ENCODE data around the gene ARHGEF40. TPM values are rescaled to one million over a fixed set of nuclear protein-coding genes. Genes with fewer than 3 reads are reported as not detected.

Gene ARHGEF40
- polyA plus RNA-seq, 2 of the 4 experiments (the other 2 are of a cell fraction), result 7.8 to 9.6 TPM

DNA sequence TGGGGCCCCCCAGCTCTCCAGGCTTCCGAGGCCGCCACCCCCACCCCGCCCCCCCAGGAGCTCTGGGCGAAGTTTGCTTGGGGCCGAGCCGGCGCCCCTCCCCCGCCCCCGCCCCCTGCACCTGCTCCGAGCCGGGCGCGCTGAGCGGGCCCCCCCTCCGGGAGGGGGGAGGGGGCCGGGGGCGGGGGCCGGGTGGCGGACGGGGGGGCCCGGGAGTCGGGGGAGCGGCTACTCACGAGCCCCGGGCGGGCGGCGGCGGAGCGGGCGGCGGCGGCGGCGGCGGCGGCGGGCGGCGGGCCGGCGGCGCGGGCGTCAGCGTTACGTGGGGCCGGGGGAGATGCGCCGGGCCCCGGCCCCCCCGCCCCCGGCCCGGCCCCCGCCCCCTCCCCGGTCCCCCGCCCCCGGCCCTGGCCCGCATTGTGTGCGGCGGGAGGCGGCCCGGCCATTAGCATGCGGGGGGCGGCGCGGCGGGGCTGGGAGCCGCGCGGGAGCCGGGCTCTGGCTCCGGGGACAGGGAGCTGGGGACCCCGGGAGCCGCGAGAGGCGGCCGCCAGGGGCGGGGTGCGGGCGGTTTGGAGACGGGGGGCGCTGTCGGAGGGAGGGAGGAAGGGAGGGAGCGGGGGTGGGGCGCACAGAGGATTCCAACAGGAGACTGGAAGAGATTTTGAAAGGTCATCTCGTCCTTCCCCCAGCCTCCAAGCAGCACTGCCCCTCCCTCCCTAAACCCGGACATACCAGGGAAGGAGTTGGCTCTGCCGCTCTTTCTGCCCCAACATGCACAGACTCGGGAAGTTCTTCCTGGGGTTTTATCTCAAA is 28.2 kb downstream of the ARHGEF40 start, which contains the start of gene ZNF219:
ZNF219 (minus strand) TSS at position 580 of the 816 bp plus-strand sequence. CDS start 5,064 bp downstream, outside the sequence.
- Histone ChIP-seq H3K27ac (peak within 1 kb of the TSS; percentile 83 to 99), H3K9me3 (no peaks in the 10 kb centered on the region), H3K4me2 (peak within 1 kb of the TSS; percentile 94), H3K4me1 (peaks cover 70% of the 10 kb centered on the region), H3K4me3 (peak within 1 kb of the TSS; percentile 62)
- ATAC-seq, result peak; percentile 47 to 49
- FAIRE-seq, result no peak
- POLR2A ChIA-PET, result interaction anchor here (0.6 to 2.8 kb wide), 2 partner anchors 27 to 30 kb away, joined by 4 to 9 read pairs; no protein-coding TSS in a partner anchor
- CTCF ChIA-PET, result interaction anchor here (1.5 to 13.7 kb wide), 4 partner anchors 10 to 84 kb away, joined by 7 to 369 read pairs (median 203); partner anchors contain the start of gene ARHGEF40
- WGBS (ENCODE audit: missing lambda C conversion rate), result 0% methylated on average over 4 of the region's 90 CpGs
- TF ChIP-seq, protein P1, sequence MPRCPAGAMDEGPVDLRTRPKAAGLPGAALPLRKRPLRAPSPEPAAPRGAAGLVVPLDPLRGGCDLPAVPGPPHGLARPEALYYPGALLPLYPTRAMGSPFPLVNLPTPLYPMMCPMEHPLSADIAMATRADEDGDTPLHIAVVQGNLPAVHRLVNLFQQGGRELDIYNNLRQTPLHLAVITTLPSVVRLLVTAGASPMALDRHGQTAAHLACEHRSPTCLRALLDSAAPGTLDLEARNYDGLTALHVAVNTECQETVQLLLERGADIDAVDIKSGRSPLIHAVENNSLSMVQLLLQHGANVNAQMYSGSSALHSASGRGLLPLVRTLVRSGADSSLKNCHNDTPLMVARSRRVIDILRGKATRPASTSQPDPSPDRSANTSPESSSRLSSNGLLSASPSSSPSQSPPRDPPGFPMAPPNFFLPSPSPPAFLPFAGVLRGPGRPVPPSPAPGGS (IDR thresholded peaks at IDR 0.05), result no peak
- TF ChIP-seq, protein P2, sequence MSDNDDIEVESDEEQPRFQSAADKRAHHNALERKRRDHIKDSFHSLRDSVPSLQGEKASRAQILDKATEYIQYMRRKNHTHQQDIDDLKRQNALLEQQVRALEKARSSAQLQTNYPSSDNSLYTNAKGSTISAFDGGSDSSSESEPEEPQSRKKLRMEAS (IDR thresholded peaks at IDR 0.05), result peak; percentile 42
- TF ChIP-seq JUN (IDR thresholded peaks at IDR 0.05), result peak; percentile 33 to 58; a peak in 1 of 5 replicates
- TF ChIP-seq POLR2A (IDR thresholded peaks at IDR 0.05; ENCODE audit: low read length), result peak; percentile 65
- peak; percentile 57 to 73 for DNase-seq (ENCODE audit: low read depth in 1 of 2, low spot score in 1 of 2)

DNA sequence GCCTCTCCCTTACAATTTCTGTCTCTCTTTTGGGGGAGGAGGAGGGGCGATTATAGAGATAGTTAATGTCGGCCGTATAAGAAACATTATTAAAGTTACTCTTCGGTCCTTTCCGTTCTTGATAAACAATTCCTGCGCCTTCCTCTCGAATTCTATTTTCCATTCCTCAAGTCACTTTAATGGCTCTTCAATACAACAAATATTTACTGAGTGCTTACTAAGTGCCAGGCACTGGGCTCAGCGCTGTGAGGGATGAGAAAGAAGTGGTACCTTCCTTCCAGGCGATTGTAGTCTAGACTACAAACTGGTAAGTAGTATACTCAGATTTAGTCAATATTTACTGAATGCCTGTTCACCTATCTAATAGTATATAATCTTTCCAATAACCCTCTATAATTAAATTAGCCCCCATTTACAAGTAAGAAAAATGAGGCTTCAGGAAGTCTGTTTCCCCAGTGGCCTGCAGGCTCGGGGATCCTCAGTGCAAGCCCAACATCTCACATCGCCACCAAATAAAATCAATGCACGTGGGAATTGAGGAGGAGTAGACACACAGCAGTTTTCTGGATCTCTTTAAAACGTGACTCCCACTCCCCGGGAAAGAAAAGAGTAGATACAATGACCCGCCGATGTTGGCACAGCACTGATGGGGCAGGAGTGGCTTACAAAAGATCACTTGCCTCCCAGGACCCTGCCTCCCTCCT is 28.9 kb downstream of the ARHGEF40 start:
- CTCF ChIA-PET, result interaction anchor here (6.3 to 13.7 kb wide), 7 partner anchors 15 to 85 kb away, joined by 100 to 369 read pairs (median 212); partner anchors contain the start of gene ARHGEF40
- no peaks in the 10 kb centered on the region for H3K9me3 ChIP-seq
- peak overlapping the region; percentile 83 to 99 for H3K27ac ChIP-seq
- TF ChIP-seq JUN (IDR thresholded peaks at IDR 0.05) (0 out of 5 replicates have a peak, but pooled peaks of 1 of the 2 experiments have one; percentile 15), CHD2 (IDR thresholded peaks at IDR 0.05; ENCODE audit: low read length, partially characterized antibody) (no peak)
- FAIRE-seq, result no peak
- WGBS (ENCODE audit: missing lambda C conversion rate), result 10% methylated on average over 16 of the region's 16 CpGs
- POLR2A ChIA-PET, result no interaction called here
- no peak for ATAC-seq
- H3K4me1 ChIP-seq, result peaks cover 66% of the 10 kb centered on the region
- peak overlapping the region; percentile 94 for H3K4me2 ChIP-seq
- DNase-seq (ENCODE audit: low read depth in 1 of 2, low spot score in 1 of 2), result no peak
- H3K4me3 ChIP-seq, result peak overlapping the region; percentile 62

DNA sequence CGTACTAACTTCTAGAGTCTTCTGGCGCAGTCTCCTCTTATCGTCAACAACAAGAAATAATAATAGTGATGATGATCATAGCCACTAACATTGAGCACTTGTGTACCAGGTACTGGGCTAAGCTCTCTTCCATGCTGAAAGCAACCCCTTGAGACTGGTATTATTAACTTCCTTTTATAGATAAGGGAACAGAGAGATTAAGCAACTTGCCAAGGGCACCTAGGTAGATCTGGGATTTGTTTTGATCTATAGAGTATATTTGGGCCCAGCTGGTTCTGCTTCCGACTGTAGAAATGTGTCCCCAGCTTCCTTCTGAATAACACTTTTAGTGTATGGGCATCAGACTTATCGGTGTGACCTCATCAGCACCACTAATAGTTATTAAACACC is 29.5 kb downstream of the ARHGEF40 start:
- Histone ChIP-seq H3K4me2 (peak overlapping the region; percentile 94), H3K9me3 (no peaks in the 10 kb centered on the region), H3K27ac (peak overlapping the region; percentile 83 to 99), H3K4me1 (peaks cover 62% of the 10 kb centered on the region), H3K4me3 (peak overlapping the region; percentile 62)
- DNase-seq (ENCODE audit: low read depth in 1 of 2, low spot score in 1 of 2), result no peak
- FAIRE-seq, result no peak
- 71% methylated on average over 5 of the region's 5 CpGs for WGBS (ENCODE audit: missing lambda C conversion rate)
- ChIA-PET POLR2A (no interaction called here), CTCF (interaction anchor here (1.9 to 13.3 kb wide), 6 partner anchors 5 to 129 kb away, joined by 5 to 292 read pairs (median 218); partner anchors contain the start of gene ARHGEF40)
- TF ChIP-seq RAD21 (conservative IDR thresholded peaks at IDR 0.05 in 1 of 2, IDR thresholded peaks at IDR 0.05 in 1 of 2) (no peak), MAFK (IDR thresholded peaks at IDR 0.05; ENCODE audit: partially characterized antibody) (no peak), RARB (CRISPR knock-in tag; IDR thresholded peaks at IDR 0.05) (no peak), FOSB (CRISPR knock-in tag; IDR thresholded peaks at IDR 0.05) (no peak), SREBF2 (IDR thresholded peaks at IDR 0.05) (no peak), EHF (CRISPR knock-in tag; IDR thresholded peaks at IDR 0.05) (no peak)
- TF ChIP-seq, protein P3, sequence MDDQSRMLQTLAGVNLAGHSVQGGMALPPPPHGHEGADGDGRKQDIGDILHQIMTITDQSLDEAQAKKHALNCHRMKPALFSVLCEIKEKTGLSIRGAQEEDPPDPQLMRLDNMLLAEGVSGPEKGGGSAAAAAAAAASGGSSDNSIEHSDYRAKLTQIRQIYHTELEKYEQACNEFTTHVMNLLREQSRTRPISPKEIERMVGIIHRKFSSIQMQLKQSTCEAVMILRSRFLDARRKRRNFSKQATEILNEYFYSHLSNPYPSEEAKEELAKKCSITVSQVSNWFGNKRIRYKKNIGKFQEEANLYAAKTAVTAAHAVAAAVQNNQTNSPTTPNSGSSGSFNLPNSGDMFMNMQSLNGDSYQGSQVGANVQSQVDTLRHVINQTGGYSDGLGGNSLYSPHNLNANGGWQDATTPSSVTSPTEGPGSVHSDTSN (IDR thresholded peaks at IDR 0.05), result no peak
- no peak for ATAC-seq

DNA sequence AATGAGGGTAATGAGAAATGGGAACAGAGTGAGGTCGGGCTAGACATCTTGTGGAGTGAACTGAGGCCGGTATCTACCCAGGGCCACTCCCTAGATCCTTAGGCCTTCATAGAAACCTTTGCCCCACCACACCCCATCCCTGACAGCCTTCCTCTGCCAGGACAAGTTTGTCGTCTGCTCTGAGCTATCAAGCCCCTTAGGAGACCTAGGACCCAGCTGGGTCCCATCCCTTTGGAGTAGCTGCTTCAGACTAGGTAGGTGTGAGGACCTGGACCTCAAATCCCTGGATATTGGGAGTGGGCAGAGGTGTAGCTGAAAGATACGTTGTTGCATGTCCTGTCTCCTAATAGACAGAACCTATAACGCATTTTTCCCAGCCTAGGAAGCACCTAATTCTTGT is 30.8 kb downstream of the ARHGEF40 start, which contains the start of gene TMEM253:
TMEM253 (plus strand) TSS at position 136 of the 400 bp plus-strand sequence. CDS start 278 bp downstream, outside the sequence.
- H3K4me2 ChIP-seq, result peak within 1 kb of the TSS; percentile 94
- FAIRE-seq (no peak), ATAC-seq (no peak), DNase-seq (ENCODE audit: low read depth in 1 of 2, low spot score in 1 of 2) (no peak)
- ChIA-PET POLR2A (interaction anchor here (0.6 kb wide), 1 partner anchor 369 kb away, joined by 4 read pairs; no protein-coding TSS in a partner anchor), CTCF (interaction anchor here (1.9 to 13.3 kb wide), 7 partner anchors 7 to 130 kb away, joined by 5 to 292 read pairs (median 191); partner anchors contain the start of gene ARHGEF40)
- peak within 1 kb of the TSS; percentile 83 to 99 for H3K27ac ChIP-seq
- H3K9me3 ChIP-seq, result no peaks in the 10 kb centered on the region
- H3K4me3 ChIP-seq, result no peak within 1 kb of the TSS; the same call in 2 of the 3 replicates
- H3K4me1 ChIP-seq, result peaks cover 72% of the 10 kb centered on the region
- 86% methylated on average over 5 of the region's 5 CpGs for WGBS (ENCODE audit: missing lambda C conversion rate)
- TF ChIP-seq SMC3 (IDR thresholded peaks at IDR 0.05), result no peak
- no peak for TF ChIP-seq RCOR1 (IDR thresholded peaks at IDR 0.05; ENCODE audit: low read depth, low read length)

Measured in A549 (cell line).